ENCODE data around the gene RAB13. TPM values are rescaled to one million over a fixed set of nuclear protein-coding genes. Genes with fewer than 3 reads are reported as not detected.

The RAB13 gene
- total RNA-seq, 1 experiment from 2014 or later: 122 TPM

GRCh38 chr1:153932156-153933131 lies 53.7 kb downstream of the RAB13 start:
- Histone ChIP-seq H4K20me1 (ENCODE audit: control insufficient read depth, insufficient read depth, insufficient read length) (peaks cover 3% of the 10 kb centered on the region), H3K14ac (ENCODE audit: insufficient read depth, low read length) (no peak overlapping the region), H3K4ac (ENCODE audit: low read depth, low read length) (no peak overlapping the region), H2BK5ac (ENCODE audit: insufficient read length, low read length) (no peak overlapping the region), H4K5ac (ENCODE audit: insufficient read length, low read depth, low read length) (no peak overlapping the region), H3K79me1 (ENCODE audit: insufficient read depth, low read depth, low read length, poor library complexity, severe bottlenecking) (no peaks in the 10 kb centered on the region), H2AK5ac (ENCODE audit: insufficient read length, low read length) (no peak overlapping the region), H2BK20ac (ENCODE audit: low read depth, low read length, poor library complexity, severe bottlenecking) (no peak overlapping the region), H3K56ac (ENCODE audit: insufficient read length, low read depth, low read length) (no peak overlapping the region), H3K27me3 (ENCODE audit: insufficient read depth, low read length) (no peaks in the 10 kb centered on the region), H2BK15ac (ENCODE audit: low read depth, low read length) (no peak overlapping the region), H2BK120ac (ENCODE audit: low read depth, low read length, poor library complexity, severe bottlenecking) (no peak overlapping the region), H3T11ph (ENCODE audit: low read length) (no peak overlapping the region), H3K4me1 (ENCODE audit: insufficient read depth, low read length) (no peaks in the 10 kb centered on the region), H4K8ac (replicated peaks; ENCODE audit: insufficient read length, low read depth, low read length) (no peak overlapping the region), H3K27ac (ENCODE audit: insufficient read length, low read depth, low read length) (no peak overlapping the region), H2AFZ (ENCODE audit: low read length) (no peak overlapping the region), H3K9ac (ENCODE audit: extremely low read depth, insufficient read length, low read length) (no peak overlapping the region), H4K91ac (ENCODE audit: insufficient read length, low read depth, low read length) (no peak overlapping the region), H3K23ac (ENCODE audit: insufficient read length, low read depth, low read length) (no peak overlapping the region), H3K79me2 (ENCODE audit: insufficient read depth, low read length) (no peaks in the 10 kb centered on the region), H2BK12ac (ENCODE audit: insufficient read length, low read depth, low read length) (no peak overlapping the region), H3K9me3 (ENCODE audit: control insufficient read depth, low read depth, low read length) (no peaks in the 10 kb centered on the region), H3K4me2 (ENCODE audit: insufficient read depth, insufficient read length, low read length) (no peak overlapping the region), H3K18ac (ENCODE audit: insufficient read length, low read depth, low read length) (no peak overlapping the region), H3K23me2 (ENCODE audit: insufficient read length, low read depth, low read length, poor library complexity, severe bottlenecking) (no peaks in the 10 kb centered on the region)
- Mint-ChIP-seq H3K9me3 (no peaks in the 10 kb centered on the region), H3K4me1 (no peaks in the 10 kb centered on the region), H3K27ac (no peak overlapping the region), H3K27me3 (ENCODE audit: low read depth) (no peaks in the 10 kb centered on the region), H3K4me3 (no peak overlapping the region), H3K36me3 (ENCODE audit: insufficient read depth in 1 of 3, low read depth in 3 of 3) (peaks cover 40 to 68% (median 59%) of the 10 kb centered on the region in 3 experiments)
- no peak for DNase-seq
- TF ChIP-seq, protein P1, sequence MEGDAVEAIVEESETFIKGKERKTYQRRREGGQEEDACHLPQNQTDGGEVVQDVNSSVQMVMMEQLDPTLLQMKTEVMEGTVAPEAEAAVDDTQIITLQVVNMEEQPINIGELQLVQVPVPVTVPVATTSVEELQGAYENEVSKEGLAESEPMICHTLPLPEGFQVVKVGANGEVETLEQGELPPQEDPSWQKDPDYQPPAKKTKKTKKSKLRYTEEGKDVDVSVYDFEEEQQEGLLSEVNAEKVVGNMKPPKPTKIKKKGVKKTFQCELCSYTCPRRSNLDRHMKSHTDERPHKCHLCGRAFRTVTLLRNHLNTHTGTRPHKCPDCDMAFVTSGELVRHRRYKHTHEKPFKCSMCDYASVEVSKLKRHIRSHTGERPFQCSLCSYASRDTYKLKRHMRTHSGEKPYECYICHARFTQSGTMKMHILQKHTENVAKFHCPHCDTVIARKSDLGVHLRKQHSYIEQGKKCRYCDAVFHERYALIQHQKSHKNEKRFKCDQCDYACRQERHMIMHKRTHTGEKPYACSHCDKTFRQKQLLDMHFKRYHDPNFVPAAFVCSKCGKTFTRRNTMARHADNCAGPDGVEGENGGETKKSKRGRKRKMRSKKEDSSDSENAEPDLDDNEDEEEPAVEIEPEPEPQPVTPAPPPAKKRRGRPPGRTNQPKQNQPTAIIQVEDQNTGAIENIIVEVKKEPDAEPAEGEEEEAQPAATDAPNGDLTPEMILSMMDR (conservative IDR thresholded peaks at IDR 0.05): no peak
- no CpG with 5 or more reads among the region's 18 CpGs for WGBS (ENCODE audit: extremely low coverage, insufficient read length, low lambda C conversion rate)

Small RNAs within 50 kb of the gene (microRNA-seq; reads per million reads assigned to microRNA genes)
- 0.35 reads per million for gene MIR6737 (ENCODE audit: borderline microRNAs expressed)

Other genes with a start within 250 kb of the RAB13 start
- gene SLC27A3, start 210.9 kb downstream of the RAB13 start, total RNA-seq (2021): 42.0 and 45.3 TPM in 2 replicates
- gene GATAD2B, start 63.4 kb downstream of the RAB13 start, total RNA-seq (2021): 37.0 and 44.1 TPM in 2 replicates
- gene DENND4B, start 39.6 kb downstream of the RAB13 start, total RNA-seq (2021): 82.8 and 84.6 TPM in 2 replicates
- gene CRTC2, start 27.7 kb downstream of the RAB13 start, total RNA-seq (2021): 44.7 and 45.7 TPM in 2 replicates
- gene SLC39A1, start 22.8 kb downstream of the RAB13 start, total RNA-seq (2021): 161 and 170 TPM in 2 replicates
- gene CREB3L4, start 18.4 kb downstream of the RAB13 start, total RNA-seq (2021): 27.6 and 27.7 TPM in 2 replicates
- gene JTB, start 8.7 kb downstream of the RAB13 start, total RNA-seq (2021): 85.0 and 85.4 TPM in 2 replicates
- 2,196 and 2,321 TPM in 2 replicates for gene RPS27, start 4.4 kb upstream of the RAB13 start, total RNA-seq (2021)
- gene NUP210L, start 168.7 kb upstream of the RAB13 start, total RNA-seq (2021): 0.04 TPM in 1 of 2 replicates, not detected in the other
- 508 and 513 TPM in 2 replicates for gene TPM3, start 205.8 kb upstream of the RAB13 start, total RNA-seq (2021)
- gene CFAP141, start 220.0 kb upstream of the RAB13 start, total RNA-seq (2021): not detected in 2 replicates
- gene UBAP2L, start 234.6 kb upstream of the RAB13 start, total RNA-seq (2021): 258 and 265 TPM in 2 replicates

Measured in H9 (cell line).